HG03139 (cell line): Measurements from ENCODE around the gene FNDC3B.
A peak's percentile ranks its signal among the peaks of the same experiment; 100 is the strongest.

ENCODE experiments used
- ATAC-seq: cut with Tn5 transposase; IDR thresholded peaks from one replicate; pipeline ENCODE4 v1.9.1; 2021; ENCODE audit not compliant: unreplicated experiment

FNDC3B gene

DNA sequence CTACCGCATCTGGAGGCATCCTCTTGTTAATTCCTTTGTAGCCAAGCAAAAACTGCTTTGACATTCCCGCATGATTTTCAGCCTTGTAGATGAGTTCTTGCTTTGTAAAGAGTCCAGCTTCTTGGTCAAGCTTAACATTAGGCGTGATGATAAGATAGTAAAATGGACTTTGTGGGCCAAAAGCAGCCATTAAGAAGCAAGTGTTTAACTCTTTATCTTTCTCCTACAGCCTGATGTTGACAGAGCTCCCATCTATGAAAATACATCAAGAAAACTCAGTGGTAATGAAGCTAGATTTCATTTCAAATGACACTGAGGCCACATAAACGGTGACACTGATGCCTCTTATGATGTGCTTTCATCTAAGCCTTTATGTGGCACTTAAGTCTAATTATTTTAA lies 33.2 kb downstream of the FNDC3B start:
- ATAC-seq, result no peak

DNA sequence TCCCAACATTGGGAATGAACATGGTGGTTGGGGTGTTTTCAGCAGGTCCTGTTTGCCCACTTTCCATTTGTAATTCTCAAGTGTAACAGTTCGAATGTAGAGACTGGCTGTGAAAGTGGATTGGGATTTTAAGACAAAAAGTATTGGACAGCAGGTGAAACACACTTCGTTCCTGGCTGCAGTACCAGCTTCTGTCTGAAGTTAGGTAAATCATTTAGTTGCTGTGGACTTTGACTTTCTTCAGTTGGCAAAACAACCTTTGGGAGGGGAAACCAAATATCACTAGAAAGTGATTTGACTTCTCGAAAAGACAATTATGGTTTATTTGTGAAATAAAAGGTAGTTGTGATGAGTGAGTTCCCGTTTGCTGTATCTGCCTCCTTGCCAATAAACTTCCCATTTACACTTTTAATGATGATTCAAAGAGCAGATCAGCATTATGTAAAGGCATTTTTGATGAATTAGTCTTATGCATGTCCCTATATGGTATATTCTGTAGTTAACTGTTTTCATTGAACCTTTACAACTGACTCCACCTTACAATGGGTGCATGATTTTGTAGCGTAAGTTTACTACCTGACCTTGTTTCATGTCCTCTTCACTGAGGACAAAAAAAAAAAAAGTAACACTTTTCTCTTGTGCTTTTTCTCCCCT lies 34.0 kb downstream of the FNDC3B start:
- ATAC-seq, result no peak

DNA sequence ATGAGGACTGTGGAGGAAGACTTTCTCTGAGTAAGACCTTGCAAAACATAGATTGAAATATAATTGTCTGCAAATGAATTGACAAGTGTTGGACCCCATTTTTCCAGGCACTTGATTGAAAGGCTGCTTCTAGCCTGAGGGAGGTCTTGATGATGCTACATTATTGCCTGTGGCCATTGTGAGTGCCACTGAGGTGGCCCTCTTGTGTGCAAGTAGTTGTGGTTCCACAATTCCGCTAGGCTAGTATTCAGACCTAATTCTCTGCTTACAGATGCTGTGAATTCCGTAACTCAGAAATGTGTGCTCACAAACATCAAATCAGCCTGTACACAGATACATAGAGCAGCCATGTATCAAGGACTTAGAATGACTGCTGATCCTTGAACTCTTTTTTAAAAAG lies 34.7 kb downstream of the FNDC3B start:
- no peak for ATAC-seq

DNA sequence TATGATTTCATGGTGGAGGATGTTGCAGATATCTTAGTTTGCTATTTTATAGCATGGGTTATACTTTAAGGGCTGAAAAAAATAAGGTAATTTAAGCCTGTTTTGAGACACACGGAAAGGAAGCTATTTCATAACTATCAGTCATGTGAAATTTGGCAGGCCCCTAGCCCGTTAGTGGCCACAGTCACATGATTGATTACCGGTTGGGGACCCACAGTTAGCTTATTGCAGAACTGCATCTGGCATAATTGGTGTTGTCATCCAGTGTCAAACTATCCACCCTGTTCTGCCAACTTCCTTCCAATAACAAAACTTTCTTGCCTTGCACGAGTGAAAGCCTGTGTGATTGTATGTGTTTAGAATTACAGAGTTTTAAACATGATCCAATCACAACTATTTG lies 35.2 kb downstream of the FNDC3B start:
- no peak for ATAC-seq

DNA sequence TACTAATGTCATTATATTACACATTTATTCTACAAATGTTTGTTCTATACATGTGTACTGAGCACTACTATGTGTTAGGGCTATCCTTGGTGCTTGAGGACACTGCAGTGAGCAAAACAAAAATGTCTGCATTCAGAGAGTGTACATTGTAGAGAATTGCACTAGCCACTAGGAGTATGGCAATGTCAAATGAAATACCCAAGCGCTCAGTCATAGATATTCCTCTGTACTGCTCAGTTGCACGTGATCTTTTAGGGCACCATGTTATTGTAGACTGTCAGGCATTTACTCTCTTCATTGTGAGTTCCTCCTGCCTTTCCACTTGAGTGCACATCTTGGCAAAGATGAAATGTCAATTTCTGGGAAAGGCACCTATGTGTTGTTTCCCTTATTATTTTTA lies 36.8 kb downstream of the FNDC3B start:
- ATAC-seq, result no peak

DNA sequence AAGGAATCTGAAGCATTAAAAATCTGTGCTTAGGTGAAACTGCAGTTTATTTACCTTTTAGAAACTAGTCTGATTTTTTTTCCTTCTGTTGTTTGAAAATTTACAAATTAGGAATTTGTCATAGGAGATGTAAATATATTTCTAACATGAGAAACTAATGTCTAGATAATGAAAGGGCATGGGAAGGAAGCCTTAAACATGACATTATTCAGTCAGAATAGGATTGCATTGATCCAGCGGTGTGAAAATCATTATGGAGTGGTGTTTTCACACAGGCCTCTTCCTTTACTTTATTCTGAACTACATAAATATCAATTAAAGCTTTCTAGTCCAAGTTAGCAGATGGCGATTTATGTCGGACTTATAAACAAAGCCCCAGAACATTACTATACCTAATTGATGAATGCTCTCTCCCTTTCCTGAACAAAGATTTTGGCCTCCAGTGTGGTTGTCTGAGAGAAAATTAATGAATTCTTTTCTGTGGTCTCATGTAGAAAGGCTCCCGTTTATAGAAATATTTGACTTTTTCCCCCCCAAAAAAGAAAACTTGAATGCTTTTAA lies 37.9 kb downstream of the FNDC3B start:
- no peak for ATAC-seq

DNA sequence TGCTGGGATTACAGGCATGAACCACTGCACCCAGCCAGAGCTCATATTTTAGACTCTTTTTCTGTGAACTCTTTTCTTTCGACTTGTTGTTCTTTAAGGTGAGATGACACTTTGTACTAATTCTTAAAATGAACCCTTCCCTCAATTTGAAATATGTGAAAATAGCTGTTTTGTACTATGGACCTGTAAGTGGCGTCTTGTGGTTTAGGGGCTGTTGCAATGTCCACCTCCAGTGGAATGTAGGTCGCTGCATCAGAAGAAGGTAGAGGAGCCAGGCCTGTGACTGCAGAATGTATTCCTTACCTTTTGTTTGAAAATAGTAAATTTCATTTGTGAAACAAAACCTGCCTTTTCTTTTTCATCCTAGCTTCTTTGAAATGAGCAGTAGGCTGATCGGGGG lies 38.9 kb downstream of the FNDC3B start:
- ATAC-seq, result no peak

DNA sequence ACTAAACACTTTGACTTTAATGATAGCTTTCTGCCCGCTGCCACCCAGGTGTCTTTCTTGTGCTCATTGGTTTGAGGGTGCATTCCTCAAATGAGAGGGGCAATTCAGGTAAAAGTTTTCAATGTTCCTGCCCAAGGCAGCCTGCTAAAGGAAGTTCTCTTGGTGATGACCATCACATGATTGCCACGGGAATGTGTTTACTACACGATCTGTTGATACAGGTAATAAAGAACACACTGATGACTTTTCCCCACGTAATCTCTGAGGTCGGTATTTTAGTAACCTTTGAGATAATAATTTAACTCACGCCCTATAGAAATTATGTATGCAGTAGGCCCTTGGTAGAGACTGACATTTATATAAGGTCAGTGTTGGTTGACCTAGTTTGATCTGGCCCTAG lies 39.3 kb downstream of the FNDC3B start:
- no peak for ATAC-seq

DNA sequence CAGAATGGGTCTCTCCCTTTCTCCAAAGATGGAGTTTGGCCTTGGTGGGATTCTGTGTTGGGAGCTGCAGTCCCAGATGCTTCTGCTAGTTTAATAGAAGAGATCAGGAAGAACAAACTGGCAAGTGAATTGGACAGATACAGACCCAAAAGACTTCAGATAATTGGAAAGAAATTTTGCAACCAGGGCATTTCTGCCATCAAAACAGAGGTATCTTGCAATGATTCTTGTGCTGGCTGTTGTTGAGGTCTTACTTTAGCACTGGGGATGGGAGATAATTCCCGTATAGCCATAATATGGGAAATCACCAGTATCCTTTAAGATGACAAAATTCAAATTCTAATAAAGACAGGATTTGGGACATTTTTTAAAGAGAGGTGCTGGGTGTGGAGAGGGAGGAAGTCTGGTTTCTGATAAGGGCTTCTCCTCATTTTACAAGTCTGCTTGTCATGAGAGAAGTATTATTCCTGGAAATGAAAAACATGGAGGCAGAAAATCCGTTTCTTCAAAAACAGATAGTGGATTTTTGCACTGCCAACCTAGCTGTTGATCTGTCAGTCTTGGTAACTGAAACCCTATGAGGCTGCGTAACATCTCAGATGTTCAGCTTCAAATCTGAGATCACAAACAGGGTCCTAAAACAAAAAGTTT lies 40.1 kb downstream of the FNDC3B start:
- no peak for ATAC-seq

DNA sequence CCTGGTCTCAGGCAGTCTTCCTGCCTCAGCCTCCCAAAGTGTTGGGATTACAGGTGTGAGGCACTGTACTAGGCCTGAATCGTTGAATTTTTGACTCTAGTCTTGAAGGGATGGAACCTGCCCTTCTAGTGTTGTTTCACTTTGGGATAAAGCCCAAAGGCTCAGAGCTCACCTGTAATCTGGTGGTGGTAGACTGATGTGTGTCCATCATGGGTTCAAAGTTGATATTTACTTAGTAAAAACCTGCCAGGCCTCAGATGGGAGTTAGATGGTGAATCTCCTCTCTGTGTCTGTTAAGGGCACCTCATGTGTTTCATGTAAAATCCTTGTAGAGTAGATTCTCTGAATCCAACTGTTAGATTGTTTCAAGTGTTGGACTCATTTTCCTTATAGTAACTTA lies 41.1 kb downstream of the FNDC3B start:
- ATAC-seq, result no peak

DNA sequence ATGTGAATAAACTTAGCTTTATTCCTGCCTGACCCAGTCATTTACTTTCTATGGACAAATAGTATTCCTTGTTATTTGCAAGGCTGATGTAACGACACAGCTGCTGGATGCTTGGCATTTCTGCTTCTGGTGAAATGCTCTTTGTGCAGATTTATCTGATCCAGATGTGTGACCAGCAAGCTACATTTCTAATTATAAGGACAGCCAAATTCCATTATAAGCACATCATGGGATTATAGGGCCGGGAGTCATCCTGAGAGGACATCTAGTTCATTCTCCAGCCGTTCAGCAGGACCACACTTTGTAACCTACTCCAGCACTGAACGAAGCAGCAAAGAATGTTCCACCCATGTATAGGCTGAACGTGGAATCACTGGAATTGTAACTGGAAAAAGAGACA lies 42.9 kb downstream of the FNDC3B start:
- ATAC-seq, result no peak

DNA sequence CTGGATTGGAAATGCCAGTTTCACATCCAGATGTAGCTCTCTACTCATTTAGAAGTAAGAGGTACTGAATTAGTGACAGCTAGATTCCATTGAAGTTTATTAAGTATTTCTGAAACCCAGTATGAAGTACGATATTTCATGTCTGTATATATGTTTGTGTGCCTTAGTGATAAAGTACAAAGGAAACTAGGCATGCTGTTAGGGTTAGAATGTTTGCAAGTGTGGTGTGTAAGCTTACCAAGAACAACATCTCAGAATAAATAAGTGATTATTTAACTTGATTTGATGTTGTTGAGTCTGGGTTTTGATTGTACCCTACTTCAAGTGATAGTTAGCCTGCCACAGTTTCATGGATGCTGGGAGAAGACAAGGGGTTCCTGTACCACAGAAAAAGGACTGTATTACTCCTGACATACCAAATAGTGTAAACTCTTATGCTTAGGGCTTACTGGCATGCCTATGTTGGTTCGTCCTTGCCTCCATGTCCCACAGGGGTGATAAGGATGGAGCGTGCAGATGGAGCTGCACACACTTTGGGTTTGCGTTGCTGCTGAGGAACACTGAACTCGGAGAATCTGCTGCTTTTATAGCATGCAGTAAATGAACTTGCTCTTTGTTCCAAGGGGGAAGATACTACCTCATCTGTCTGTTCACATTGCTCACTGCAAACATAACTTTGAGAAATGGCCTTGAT lies 43.6 kb downstream of the FNDC3B start:
- ATAC-seq, result no peak

DNA sequence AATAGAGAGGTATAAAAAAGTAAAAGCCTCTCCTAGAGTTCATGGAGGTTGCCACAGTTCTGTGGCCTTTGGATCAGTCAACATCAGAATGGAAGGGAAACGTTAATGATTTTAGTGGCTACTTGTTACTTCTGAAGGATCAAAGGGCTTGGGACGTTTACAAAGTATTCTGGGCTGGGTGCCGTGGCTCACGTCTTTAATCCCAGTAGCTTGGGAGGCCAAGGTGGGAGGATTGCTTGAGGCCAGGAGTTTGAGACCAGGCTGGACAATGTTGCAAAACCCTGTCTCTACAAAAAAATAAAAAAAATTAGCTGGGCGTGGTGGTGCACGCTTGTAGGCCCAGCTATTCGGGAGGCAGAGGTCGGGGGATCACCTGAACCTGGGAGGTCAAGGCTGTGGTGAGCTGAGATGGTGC lies 44.6 kb downstream of the FNDC3B start:
- ATAC-seq, result no peak

DNA sequence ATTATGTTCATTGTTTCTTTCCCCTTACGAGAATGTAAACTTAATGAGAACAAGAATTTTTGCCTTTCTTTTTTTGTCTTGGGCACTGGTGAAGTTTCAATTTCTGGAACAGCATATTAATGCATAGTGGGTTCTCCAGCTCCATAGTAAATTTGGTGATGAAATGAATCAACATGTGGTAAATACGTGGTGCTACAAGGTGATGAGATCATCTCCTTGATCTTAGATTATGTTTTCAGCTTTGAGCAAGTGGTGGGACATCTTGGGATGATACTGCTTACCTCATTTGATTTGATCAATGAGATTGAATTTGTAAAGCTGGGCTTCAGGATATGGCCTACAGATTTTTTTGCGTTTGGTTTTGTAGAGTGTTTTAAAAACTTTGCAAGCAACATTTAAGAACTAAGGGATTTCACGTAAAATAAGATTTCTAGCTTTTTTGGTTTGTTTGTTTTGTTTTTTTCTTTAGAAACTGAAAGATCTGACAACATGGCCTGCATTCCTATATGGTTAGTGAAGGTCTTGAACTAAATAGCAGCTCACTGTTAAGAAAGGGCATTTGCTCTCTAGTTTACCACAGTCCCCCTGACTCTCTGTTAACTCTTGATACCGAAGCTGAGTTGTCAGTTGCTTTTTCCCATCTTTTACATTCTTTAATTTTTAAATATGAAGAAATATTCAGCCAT lies 45.6 kb downstream of the FNDC3B start:
- no peak for ATAC-seq

DNA sequence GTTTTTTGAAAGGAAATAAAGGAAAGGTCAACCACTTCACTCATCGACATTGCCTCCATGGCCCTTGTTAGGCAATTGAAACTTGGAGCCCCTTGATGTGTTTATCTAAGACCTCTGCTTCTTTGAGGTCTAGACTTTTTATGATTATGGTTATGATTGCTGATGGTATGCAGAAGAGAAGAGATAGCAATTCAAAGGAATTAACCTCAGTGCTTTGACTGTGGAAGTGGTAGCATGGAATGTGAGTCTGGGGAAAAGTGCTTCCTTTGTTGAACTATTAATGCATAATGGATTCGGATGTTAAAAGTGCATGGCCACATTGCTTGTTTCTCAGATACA lies 46.1 kb downstream of the FNDC3B start:
- no peak for ATAC-seq

DNA sequence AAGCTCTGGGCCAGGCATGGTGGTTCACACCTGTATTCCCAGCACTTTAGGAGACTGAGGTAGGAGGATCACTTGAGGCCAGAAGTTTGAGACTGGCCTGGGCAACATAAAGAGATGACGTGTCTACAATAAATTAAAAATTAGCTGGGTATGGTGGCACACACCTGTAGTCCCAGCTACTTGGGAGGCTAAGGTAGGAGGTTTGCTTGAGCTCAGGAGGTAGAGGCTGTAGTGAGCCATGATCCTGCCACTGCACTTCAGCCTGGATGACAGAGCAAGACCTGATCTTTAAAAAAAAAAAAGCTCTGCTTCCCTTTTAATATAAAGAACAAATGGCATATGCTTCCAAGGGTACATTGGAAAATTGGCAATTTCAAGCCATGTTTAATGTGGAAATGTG lies 46.7 kb downstream of the FNDC3B start:
- no peak for ATAC-seq

DNA sequence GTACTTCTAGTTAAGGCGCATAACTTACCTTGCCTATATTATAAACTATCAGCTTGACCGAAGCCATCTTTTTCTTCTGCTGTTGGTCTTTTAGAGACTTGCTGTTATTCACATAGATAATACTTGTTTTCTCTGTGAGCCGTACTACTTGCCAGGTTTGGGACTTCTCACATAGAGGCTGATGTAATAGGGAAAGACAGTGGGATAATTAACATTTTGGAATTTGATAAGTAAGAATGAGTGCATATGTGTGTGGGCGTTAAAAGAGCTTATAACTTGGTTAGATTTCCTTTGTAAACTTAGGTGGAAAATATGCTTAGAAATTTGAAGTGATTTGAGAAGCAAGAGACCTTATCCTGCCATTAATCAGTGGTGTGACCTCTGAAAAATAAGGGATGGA lies 47.8 kb downstream of the FNDC3B start:
- no peak for ATAC-seq

DNA sequence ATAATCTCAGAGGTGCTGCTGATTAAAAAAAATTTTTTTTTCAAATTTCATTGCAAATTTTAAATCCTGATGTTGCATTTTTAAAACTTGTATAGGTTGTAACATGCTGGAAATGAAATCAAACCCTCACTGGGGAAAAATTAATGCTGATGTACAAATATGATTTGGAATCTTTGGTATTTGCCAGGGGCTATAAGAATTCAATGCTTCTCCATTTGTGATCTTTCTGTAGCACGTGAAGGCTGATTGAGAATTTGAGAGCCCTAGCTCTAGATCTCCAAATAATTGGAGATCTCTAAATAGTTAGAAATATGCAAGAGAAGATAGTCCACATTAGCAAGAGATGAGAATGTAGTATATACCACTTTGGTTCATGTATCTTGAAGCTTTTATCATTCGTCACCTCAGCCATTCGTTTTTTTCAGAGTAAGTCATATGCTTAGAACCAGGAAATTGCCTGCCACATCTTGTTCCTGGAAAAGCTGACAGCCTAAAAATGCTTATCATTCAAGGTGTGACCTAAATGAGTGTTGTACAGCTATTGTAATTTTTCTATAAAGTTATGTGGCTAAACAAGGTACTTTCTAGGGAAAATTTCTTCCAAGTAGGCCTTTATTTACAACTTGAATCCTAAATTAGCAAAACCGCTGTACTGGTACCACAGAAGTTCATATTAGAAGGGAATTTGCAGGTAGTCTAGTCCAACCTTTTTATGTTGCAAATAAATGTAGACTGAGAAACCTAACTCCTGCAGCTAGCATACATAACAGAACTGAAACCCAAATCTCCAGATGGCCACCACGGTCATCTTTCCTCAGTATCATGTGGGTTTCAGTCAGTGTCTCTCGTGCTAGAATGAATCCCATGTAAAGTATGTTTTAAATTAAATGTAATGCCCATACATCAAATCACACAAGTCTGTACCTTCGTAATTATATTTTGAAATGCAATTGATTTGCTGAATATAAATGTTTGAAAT lies 48.5 kb downstream of the FNDC3B start:
- peak; percentile 88 for ATAC-seq

DNA sequence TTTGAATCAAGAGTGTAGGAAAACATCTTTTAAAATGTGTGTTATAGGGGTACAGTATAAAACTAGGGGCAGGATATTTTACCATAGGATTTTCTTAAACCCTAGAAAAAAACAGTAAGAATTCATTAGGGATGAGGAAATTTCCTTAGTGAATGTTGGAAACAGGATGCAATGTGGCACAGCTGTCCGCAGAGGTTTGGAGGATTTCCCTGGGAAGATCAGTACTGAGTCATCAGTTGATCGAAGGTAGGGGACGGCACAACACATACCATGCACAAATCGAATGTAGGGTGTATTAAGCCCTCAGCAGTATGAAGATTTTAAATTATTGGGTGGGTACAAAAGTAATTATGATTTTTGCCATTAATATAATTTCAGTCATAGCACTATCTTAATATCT lies 49.9 kb downstream of the FNDC3B start:
- no peak for ATAC-seq

DNA sequence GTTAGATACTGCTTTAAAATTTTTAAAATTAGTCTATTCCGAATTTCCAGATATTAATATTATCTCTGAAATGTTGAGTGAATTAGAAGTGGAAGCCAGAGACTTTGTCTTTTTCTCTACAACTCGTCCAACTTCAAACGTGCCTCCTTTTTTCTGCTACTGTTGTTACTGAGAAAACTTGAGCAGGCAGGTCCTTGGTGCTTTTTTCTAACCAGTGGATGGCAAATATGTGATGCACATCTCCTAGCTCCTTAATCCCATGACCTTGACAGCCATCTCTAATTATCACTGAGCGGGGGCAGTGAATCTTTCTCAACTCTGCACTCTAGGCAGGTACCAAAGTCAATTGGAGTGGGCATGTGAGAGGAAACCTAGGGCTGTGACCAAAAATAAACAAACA lies 50.7 kb downstream of the FNDC3B start:
- no peak for ATAC-seq

DNA sequence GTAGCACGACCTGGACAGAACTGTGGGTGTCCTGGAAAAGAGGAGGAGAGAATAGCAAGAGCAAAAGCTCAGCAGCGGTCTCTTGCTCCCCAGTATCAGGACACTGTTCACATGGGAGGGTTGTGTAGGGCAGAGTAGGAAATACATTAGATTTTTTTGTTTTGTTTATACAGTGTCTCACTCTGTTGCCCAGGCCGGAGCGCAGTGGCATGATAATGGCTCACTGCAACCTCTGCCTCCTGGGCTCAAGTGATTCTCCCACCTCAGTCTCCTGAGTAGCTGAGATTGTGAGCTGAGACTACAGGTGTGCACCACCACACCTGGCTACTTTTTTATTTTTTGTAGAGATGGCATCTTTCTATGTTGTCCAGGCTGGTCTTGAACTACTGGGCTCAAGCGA lies 53.3 kb downstream of the FNDC3B start:
- ATAC-seq, result no peak
